Dedifferentiated amniotic fluid mesenchymal stem cell (primary cell): Measurements from ENCODE around the gene EXOC3.
"Not testable (repeated sequence)": the region's sequence is repeated elsewhere in the genome, so short reads cannot be mapped to it uniquely, and the experiment has no call there.

Source experiments
- DNase-seq: peaks from one replicate; pipeline ENCODE4 v3.0.0-alpha.2; 2016; ENCODE audit errors: extremely low spot score

The EXOC3 gene

DNA sequence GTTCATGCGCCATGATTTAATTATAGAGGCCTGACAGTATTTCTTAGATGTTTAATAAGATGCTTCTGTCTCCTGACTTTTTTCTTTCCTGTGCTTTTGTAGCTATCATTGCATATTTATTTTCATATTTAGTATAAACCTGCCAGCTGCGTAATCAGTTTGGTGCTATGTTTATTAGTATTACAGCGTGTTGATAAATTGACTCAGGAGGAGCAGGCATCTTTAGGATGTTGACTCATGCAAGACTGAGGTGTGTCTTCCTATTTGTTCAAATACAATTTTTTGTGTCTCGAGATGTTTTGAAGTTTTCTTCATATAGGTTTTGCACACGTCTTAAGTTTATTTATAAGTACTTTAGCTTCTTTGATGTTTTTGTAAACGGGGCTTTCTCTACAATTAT is 35.9 kb upstream of the EXOC3 start:
- no peak for DNase-seq

DNA sequence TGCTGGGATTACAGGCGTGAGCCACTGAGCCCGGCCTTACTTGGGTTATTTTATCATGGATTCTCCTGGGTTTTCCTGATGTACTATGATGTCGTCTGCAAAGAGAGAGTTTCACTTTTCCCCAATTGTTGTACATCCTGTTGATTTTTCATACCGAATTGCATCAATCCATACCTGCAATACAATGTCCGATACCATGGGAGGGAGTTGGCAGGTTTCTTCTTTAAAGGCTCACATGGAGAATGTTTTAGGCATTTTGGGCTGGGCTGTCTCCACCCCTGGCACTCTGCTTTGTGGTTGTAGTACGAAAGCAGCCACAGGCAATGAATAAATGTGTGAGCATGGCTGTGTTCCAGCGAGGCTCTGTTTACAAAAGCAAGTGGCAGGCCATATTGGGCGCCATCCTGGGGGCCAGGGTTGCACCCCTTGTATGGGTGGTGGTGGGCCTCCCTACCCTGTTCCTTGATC is 35.1 kb upstream of the EXOC3 start:
- DNase-seq: no peak

DNA sequence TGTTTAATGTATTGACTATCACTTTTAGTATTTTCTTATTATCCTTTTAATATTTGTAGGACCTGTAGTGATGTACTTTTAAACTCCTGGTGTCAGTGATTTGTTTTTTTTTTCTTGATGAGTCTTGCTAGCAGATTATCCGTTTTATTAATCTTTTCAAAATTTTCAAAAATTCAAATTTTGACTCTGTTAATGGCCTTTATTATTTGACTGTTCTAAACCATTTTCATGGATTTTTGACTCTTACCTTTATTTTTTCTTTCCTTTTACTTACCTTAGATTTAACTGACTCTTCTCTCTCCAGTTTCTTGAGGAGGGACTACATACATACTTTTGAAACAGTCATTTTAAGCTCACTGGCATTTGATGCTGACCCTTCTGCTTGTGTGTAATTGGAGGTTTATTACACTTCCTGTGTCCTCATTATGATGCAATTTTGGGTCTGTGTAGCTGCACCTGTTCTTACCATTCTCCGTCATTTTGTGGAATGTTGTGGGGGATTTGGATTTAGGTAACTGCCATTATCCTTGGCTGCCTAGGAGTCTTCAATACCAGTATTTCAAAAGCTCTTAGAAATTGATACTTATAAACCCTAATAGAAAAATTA is 32.0 kb upstream of the EXOC3 start:
- no peak for DNase-seq

DNA sequence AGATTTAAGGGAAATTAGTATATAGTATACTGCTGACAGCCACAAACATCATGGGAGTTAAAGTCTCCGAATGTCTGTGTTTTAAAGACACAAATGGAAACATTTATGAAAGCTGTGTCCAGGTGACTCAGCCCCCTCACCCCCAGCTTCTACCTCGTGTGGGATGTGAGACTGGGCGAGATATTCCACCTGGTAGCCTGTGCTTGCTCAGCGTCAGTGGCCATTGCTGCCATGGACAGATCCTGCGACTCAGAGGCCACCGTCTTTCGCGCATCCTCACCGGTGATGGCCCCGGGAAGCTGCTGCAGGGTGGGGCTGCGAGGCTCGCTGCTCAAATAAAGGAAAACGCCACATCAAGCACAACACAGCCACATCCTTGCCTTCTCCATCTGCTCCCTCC is 31.2 kb upstream of the EXOC3 start:
- DNase-seq: no peak

DNA sequence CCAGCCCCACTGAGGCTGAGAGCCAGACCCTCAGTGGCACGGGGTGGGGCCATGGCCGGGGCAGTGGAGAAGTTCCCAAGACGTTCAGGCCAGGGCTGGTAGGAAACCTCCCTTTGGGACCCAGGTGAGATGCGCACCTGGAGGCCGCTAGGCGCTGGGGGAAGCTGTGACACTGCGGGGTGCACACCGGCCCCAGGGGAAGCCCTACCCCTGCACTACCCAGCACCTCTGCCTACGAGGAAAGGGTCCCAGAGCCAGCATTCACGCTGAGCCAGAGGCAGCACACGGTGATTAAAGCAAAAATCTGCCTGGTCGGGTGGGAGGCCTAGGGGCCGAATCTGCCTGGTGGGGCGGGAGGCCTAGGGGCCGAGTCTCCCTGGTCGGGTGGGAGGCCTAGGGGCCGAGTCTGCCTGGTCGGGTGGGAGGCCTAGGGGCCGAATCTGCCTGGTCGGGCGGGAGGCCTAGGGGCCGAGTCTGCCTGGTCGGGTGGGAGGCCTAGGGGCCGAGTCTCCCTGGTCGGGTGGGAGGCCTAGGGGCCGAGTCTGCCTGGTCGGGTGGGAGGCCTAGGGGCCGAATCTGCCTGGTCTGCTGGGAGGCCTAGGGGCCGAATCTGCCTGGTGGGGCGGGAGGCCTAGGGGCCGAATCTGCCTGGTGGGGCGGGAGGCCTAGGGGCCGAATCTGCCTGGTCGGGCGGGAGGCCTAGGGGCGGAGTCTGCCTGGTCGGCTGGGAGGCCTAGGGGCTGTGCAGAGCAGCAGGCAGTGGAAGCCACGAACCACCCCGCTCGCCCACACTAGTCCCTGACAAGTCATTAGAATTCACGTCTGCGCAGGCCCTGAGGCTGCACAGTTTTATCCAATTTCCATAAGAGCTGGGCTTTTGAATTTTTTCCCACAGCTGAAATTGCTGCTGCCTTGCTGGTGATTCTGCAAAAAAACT is 27.7 kb upstream of the EXOC3 start:
- not testable (repeated sequence) for DNase-seq

DNA sequence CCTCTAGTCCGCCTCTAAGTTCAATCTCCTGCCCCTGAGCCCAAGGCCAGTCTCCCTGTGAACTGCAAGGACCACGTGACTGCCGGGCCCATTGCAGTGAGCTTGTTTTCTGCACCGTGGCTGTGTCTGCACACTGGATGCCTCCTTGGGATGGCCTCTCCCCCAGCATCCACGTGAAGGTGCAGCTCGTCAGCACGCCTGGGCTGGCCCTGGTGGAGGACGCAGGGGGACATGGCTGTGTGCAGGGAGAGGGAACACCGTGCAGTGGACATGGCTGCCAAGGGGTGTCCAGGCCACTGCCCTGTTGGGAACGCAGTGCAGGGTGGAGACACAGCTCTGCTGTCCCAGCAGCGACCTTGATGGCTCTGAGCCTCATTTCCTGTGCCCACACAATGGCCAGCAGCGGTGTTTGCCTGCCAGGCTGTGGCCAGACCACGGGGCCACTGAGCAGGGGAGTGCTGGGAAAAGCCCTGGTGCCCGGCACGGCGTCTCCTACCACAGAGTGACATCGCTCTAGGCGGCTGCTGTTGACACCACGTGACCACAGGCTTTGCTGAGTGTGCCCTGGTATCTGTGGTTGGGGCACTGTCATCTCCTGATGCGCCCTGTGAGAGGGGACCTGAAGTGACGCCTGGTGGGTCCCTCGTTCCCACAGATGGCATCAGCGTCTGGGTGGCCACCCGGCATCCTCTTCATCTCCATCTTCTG is 26.9 kb upstream of the EXOC3 start:
- no peak for DNase-seq

DNA sequence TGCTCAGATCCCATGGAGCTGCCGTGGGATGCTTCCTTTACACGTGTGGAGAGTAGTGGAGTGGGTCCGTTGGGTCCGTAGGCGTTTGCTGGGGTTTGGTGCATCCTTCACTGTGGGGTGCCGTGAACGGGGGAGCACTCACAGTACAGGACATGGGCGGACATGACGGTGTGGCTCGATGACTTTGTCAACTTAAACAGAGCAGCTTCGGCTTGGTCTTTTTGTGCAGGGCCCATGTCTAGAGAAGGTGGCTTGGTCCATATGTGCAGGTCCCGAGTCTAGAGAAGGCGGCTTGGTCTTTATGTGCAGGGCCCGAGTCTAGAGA is 26.4 kb upstream of the EXOC3 start:
- no peak for DNase-seq

DNA sequence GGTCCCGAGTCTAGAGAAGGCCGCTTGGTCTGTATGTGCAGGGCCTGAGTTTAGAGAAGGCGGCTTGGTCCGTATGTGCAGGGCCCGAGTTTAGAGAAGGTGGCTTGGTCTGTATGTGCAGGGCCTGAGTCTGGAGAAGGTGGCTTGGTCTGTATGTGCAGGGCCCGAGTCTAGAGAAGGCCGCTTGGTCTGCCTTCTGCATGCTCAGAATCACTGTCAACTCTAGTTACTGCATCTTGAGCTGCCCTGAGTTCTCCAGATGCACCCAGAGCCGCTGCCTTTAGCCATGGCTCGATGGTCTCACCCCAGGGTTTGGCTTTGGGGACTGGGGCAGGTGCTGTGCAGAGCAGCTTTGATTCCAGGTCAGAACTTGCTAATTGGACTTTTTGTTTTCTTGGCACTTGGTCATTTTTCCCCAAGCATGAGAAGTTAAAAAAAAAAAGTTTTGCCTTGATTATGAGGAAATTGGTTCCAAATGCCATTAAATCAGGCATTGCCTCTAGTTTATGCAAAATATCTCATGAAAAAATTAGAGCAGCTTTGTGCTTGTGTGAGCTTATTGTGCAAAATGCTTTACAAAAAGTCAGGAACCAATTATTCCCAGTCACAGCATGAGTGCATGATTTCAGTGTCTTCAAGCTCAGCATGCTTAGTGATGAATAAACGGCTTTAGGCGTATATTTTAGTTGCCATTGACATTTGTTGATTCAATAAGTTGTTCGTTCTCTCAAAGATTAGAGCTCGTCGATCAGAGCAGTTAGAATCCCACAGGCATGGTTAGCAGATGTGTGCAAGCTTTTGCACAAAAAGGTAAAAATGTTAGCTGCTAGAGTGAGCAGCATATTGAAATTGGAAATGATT is 25.4 kb upstream of the EXOC3 start:
- DNase-seq: no peak

DNA sequence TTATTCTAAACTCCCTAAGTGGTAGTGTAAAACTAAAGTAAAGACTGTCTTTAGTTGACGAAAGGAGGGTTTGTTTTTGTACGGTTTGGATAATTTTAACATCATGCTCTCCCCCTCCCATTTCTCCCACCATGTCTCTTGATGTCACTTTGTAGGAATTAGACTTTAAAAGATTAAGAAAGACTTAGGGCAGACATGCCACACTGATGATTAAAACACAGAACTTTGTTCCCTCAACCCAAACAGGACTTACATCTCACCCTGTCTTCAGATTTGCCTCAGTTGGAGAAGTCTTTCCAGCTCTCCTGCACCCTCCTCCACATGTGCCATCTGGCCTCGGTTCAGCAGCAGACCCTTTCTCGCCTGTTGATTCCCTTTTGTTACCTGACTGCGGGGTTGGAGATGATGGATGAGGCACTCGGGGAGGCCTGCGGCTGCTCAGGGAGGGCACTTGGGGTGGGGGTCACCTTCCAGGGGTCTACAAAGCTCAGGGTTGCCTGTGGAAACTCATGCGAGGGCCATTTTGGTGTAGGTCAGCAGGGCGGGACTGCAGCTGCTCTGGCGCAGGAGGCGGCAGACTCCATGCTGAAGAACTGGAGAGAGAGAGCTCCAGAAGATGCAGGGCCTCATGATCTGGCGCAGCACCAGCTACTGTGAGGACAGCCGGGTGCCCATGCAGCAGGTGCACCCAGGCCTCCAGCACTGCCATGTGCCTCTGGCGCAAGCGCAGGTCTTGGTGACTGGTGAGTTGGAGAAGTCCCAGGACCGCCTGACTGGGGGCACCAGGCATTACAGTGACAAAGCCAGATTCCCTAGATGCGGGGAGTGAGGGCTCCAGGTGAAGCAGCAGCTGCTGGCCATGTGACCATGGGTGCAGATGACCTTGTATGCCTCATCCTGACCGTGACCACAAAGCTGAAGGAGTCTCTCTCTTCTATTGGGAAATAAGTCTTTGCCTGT is 24.5 kb upstream of the EXOC3 start:
- no peak for DNase-seq

DNA sequence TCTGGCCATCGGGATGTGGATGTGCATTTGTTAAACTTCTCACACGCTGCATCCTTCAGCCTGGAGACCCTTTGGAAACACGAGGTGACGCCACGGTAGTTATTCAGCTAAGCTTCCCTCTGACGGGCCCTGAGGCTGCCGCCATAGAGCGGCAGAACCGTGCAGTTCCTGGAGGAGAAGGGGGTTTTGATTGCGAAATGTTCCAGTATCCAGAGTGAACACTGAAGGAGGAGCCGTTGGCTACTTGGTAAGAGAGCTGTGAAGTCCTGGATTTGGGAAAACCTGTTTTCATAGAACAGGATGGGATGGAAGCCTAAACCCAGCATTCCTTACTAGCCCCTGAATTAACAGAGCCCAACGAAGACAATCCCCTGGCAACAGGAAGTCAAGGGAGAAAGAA is 23.0 kb upstream of the EXOC3 start:
- DNase-seq: no peak

DNA sequence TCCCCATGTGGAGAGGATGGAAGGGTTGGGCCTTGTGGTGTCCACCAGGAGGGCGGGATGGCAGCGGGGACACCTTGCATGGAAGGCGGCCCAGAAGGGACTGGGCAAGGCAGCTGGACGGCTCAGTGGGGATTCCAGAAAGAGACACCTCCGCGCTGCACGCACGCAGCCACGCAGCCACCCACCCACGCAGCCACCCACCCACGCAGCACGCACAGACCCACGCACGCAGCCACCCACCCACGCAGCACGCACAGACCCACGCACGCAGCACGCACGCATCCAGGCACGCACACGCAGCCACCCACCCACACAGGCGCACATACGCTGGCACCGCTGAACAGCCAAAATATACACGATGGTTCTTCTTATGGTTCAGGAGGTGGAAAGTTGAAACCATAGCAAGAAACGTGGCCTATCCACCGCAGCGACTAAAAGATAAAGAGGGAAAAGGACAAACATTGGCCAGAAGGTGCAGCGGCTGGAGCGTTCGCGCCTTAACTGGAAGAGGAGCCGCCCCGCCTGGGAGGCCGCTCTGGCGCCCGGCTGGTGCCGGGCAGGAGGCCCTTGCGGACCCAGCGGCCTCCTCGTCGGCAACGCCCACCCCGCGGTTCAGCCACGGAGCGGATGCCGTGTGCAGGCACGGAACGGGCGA is 22.2 kb upstream of the EXOC3 start:
- no peak for DNase-seq

DNA sequence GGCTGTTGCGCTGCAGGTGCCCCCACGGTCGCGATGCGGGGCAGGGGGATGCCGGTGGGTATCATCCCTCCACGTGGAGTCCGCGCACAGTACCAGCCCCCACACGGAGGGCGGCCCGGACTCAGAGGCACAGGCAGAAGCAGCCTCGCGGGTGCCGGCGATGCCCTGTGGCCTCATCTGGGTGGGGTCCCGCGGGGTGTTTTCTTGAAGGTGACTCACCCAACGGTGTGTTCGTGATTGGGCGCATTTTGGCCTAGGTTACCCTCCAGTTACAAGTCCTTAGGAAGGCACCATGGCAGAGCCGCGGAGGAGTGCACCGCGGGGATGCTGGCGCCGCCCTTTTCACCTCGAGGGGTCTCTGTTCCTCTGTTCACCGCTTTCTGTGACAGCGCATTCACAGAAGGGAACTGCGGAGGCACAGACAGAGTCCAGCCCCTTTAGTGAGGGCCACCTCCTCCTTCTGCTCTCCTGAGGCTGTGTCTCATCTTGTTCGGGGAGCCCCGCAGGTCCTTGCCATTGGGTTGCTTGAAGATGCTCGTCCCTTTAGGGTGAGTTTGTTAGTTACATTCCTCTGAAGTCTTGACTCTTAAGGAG is 21.6 kb upstream of the EXOC3 start:
- DNase-seq: no peak

DNA sequence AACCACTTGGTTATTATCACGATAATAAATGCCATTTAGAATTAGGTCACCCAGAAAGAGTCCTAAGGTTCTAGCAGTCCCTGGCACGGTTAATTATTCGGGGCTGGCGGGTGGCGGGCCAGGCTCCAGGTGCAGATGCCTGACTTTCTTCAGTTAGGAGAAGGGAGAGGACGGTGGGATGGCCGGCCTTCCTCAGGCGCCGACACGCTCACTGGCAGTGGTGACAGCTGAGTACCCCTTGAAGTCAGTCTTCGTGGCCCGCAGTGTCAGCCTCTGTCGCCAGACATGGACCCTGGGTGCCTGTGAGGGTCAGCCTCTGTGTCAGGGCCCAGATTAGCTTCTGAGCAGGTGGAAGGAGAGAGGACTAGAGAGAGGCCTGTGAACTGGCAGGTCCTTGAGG is 21.1 kb upstream of the EXOC3 start:
- DNase-seq: no peak

DNA sequence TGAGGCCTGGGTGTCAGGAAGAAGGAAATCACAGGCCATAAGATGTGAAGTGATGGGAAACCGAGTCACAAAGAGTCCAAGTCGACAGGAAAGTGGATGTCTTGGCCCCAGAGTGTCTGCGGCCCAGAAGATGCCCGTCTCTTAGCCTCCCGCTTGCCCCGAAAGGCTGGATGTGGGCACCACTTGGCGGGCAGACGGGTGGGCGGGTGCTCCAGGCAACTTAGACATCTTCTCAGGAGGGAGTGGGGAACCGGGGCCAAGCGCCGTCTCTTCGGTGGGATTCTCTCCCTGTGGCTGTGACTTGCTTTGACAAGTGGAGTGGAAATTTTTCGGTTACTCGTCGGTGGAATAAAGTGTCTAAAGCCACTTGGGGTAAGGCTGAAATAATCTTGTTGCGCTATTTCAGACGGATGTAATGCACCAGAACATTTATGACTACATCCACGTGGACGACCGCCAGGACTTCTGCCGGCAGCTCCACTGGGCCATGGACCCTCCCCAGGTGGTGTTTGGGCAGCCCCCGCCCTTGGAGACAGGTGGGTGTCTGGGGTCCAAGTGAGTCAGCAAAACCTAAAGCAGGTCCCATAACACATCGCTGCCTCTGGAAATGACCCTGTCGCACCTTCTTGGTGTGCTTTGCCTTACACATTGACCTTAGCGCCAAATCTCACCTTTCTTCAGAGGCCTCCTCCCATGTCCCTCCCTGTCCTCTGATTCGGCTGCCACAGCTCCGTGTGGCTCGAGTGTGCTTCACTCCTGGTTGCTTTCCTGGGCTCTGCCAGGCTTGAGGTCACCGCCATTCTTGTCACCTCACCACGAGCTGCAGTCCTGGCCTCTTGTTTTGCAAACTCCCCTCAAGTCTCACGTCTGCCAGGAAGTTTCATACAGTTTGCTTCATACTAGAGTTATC is 20.4 kb upstream of the EXOC3 start:
- DNase-seq: no peak

DNA sequence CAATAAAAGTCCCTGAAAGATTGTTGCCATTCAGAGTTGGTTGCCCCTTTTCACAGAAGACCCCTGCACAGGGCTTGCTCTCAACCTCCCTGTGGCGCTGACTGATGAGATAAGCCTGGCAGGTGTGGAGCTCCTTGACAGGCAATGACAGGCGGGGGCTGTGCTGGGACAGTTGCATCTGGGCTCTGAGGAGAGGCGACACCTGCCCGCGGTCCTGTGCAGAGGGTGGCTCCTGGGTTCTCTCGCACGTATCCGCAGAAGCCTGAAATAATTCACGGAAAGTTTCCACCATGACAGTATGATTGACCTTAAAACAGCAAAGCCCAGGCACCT is 19.8 kb upstream of the EXOC3 start:
- DNase-seq: no peak

DNA sequence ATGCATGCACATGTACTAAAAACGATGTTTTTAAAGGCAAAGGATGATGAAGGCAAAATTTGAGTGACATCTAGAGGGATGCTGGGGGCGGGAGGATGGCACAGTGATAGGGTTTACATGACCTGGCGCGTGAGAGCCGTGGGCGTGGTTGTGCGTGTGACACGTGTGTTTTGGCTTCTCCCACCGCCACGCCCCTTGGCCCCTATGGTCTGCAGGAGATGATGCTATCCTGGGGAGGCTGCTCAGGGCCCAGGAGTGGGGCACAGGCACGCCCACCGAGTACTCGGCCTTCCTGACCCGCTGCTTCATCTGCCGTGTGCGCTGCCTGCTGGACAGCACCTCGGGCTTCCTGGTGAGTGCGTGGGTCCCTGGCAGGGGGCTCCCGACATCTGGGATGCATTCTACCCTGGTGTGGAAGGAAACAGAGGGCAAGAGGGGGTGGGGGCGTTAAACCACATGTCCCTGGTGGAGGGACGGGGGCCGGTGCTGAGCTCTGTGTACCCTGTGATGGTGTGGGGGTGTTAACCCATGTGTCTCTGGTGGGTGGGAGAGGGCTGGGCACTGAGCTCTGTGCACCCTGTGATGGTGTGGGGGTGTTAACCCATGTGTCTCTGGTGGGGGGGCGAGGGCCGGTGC is 19.2 kb upstream of the EXOC3 start:
- DNase-seq: no peak

DNA sequence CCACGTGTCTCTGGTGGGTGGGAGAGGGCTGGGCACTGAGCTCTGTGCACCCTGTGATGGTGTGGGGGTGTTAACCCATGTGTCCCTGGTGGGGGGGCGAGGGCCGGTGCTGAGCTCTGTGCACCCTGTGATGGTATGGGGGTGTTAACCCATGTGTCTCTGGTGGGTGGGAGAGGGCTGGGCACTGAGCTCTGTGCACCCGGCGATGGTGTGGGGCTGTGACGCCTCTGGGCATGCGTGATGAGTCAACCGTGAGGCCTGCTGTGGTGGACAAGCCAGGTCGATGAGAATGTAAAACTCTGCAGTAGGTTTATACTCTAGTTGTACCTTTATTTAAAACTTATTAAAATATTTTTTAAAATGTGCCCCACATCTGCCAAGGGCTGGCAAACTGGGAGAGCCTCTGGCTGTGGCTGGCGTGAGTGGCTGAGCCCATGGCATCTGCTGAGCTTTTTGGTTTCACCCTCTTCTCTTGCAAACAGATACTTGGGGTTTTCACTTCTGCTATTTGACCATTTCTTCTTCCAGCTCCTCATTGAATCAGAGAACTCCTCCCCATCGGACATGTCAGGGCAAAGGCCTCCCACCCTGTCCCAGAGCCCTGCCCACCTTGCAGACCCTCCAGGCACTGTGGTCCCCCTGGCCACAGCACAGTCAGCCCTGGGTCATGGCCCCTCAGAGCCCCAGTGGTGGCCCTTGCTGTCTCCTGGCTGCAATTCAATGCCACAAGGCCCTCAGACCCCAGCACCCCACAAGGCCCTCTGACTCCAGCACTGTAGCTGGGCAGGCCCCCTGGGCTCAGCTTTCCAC is 18.5 kb upstream of the EXOC3 start:
- no peak for DNase-seq

DNA sequence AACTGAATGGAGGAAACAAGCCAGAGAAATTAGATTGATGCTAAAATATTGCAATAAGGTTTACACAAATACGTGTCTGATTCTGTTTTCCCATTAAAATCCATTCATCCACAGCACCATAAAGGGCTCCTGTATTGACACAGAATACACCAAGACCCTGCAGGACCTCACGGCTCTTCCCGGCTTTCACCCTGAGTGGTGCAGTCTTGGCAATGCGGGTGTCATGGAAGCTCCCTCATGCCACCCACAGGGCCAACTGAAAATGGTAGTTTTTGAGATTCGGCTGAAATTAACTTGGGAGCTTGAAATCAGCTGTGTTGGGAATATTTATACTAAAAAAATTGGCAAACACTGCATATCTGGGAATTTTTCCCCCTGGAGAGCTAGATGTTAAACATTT is 17.3 kb upstream of the EXOC3 start:
- no peak for DNase-seq
